GM12892 (cell line): Measurements from ENCODE around the gene DDX20.

Experiments
- DNase-seq: peaks from one replicate; pipeline ENCODE4 v3.0.0; 2011; ENCODE audit not compliant: insufficient read length
- FAIRE-seq: peaks from 2 replicates; lab custom pipeline; 2011; peaks lifted over from hg19 to GRCh38; lab: Jason Lieb, UNC
- POLR2A ChIP-seq: IDR thresholded peaks from 2 replicates; pipeline ENCODE4 v1.6.1; 2011; ENCODE audit warnings: low read depth, low read length, control low read depth
- POLR2AphosphoS5 ChIP-seq: IDR thresholded peaks from 2 replicates; pipeline ENCODE4 v1.6.1; 2011; ENCODE audit warnings: low read depth, low read length, control low read depth
- TAF1 ChIP-seq: IDR thresholded peaks from 2 replicates; pipeline ENCODE4 v1.6.1; 2011; ENCODE audit warnings: low read depth, mild to moderate bottlenecking, control low read depth, low read length, borderline replicate concordance

DDX20 gene

DNA sequence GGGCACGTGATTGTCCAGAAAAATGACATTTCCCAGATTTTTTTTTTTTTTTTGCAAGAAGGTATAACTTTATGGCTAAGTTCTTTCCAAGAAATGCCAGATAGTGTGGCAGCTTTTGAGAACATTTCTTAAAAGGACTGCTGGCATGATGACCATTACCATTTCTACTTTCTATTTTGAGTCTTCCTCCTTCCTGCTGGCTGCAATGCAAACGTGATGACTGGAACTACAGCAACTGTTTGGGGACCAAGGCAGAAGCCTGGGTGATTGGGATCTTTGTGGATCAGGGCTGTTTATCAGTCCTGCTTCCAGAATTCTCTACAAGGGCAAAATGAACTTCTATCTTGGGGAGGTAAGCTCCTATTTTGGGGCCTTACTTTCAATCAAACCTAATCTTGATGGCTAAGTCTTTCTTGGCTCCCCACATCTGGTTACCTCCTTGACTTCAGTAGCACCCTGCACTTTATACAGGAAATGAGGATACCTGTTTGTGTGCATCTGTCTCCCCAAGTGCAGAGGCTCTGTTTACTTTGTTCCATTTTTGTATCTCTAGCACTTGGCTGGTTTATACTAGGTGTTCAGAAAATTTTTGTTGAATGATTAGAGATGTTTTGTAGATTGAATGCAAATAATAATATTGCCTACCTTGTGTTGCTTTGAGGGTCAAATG, 3.7 kb upstream of the DDX20 start:
- FAIRE-seq: no peak
- no peak for DNase-seq
- no peak for TF ChIP-seq TAF1
- TF ChIP-seq POLR2AphosphoS5: no peak
- no peak for TF ChIP-seq POLR2A

DNA sequence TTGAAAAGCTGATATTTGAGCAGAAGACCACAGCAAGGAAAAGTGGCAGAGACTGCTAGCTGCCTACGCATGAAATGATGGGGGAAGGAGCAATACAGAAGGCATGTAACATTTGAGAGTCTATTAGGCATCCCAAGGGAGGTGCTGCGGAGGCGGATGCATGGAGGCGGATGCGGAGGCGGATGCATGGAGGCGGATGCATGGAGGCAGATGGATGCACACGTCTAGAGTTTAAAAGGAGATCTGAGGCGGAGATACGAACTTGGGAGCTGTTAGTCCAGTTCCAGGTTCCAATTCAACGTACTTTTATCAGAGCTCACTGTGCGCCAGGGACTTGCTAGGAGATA, 744 bp upstream of the DDX20 start:
- FAIRE-seq (peak; percentile 14), DNase-seq (no peak)

DNA sequence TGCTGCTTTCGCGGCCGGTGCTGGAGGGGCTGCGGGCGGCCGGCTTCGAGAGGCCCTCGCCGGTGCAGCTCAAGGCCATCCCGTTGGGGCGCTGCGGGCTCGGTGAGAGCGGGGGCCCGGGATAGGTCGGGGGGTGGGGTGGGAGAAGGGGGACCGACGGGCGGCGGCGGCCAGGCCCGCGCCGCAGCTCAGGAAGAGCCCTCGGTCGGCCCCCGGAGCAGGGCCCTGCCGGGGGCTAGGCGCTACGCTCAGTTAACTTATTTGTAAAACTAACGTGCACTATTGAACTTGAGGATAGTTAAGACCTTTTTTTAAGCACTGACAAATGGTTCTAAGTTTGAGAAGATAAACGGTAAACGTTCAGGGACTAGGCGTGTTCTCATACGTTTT, 418 bp downstream of the DDX20 start:
- TF ChIP-seq POLR2A: no peak
- TF ChIP-seq POLR2AphosphoS5: no peak
- TF ChIP-seq TAF1: no peak
- FAIRE-seq (no peak), DNase-seq (no peak)

More for the DNA sequence above, 744 bp upstream of the DDX20 start:
- no peak for TF ChIP-seq POLR2A
- TF ChIP-seq TAF1: no peak
- TF ChIP-seq POLR2AphosphoS5: no peak

DNA sequence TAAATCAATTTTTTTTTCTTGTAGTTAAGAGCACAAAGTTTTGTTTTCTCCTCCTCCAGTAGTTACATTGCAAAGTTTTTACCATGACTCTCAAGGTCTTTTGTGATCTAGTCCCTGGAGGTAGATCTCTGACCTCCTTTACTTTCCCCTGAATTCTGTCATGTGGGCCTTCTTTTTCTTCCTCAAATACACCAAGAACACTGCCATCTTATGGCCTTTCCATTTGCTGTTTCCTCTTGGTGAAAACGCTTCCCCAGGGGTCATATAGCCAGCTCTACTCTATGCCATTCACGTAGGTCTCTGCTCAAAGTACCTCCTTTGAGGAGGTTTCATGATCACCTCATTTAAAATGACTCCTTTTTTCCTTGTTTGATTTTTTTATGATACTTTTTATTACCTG, 2.7 kb downstream of the DDX20 start:
- TF ChIP-seq POLR2AphosphoS5: no peak
- TF ChIP-seq POLR2A: no peak
- FAIRE-seq: no peak
- no peak for DNase-seq

DNA sequence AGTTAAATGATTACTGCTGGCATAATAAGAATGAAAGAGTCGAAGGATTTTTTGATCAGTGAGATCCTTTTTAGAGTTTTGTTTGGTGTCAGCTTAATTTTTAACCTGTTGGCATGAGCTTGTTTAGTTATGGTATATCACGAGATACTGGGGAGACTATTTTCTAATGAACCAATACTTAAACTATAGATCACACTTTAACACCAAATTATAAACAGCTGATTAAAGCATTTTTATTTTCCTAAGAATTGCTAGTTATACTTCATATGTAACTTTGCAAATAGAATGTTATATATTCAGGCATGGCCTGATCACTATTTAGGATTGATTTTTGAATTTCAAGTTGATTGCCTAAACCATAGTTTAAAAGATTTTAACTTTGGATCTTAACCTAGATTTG, 6.0 kb downstream of the DDX20 start:
- no peak for TF ChIP-seq POLR2A
- no peak for TF ChIP-seq POLR2AphosphoS5
- TF ChIP-seq TAF1: no peak
- no peak for FAIRE-seq

DNA sequence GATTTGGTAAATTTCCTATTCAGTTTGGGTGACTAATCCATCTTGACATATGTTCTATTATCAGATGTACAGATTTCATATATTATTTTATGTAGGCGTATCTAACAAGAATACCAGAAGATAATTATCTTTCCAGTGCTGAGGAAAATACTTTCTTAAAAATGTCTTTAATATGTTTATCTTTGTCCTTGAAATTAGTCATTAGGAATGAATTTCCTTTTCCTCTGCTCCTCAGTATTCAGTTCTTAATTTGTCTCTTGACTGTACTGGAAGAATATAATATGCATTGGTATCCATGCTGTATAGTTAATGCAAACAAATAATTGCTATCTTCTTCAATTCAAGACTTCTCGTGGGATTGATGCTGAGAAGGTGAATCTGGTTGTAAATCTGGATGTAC, 6.6 kb downstream of the DDX20 start:
- DNase-seq (no peak), FAIRE-seq (no peak)
- no peak for TF ChIP-seq POLR2A
- TF ChIP-seq POLR2AphosphoS5: no peak
- no peak for TF ChIP-seq TAF1

More for the DNA sequence above, 6.0 kb downstream of the DDX20 start:
- DNase-seq: no peak

DNA sequence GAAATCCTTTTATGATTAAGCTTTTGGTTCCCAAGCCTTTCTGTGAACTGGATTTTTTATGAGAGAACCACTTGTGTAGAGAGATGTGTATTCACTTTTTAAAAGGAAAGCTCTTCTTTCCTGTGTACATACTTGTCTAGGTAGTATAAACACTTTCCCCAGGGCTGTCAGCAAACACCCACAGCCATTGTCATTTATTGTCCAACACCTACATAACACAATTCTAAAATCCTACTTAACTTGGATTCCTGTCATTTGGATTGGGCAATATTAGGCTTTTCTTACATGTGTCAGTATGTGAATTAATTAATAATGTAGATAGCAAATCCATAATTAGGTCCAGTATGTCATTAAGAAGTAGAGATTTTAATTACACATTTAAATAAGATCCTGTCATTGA, 12.3 kb downstream of the DDX20 start:
- no peak for FAIRE-seq

DNA sequence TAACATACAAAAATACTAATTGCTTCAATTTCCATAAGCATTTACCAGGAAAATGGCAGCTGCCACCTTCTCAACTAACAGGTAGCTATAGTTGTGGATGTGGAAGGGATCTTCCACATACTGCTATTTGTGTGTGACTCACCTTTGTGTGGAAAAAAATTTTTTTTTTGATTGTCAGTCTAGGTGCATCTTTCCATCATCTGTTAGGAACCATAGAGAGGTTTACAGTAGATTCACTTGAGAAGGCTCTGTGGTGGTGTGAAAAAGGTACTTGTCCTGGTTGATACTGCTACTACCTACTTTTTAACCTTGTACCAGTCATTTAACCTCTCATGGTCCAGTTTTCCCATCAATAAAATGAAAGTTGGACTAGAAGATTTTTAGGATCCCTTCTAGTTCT, 12.9 kb downstream of the DDX20 start:
- no peak for FAIRE-seq
- no peak for TF ChIP-seq POLR2A
- DNase-seq: no peak

More for the DNA sequence above, 12.3 kb downstream of the DDX20 start:
- DNase-seq: no peak
- TF ChIP-seq TAF1 (no peak), POLR2AphosphoS5 (no peak), POLR2A (no peak)

DNA sequence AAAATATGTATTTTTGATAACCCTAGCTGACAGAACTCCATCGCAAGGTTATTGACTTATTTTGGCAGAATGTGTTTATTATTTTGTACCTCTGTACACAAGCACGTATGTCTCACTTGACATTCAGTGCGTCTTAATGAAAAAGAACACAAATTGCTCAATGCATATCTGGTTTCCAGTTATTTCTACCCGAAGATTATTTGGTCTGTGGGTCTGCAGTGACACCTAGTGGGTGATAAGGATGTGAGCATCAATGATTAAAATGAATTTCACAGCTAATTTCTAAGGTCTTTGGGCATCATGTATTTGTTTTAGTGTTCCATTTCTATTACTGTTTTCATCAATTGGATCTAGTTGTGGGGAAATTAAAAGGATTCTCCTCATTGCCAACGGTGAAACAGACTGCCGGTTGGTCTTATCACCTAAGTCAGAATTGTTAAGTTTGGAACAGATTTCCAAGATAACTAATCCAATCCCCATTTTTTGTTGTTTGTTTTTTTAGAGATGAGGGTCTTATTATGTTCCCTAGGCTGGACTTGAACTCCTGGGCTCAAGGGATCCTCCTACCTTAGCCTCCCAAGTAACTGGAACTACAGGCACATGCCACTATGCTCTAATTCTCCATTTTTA, 13.9 kb downstream of the DDX20 start:
- DNase-seq (no peak), FAIRE-seq (peak; percentile 70)
- TF ChIP-seq POLR2AphosphoS5 (no peak), POLR2A (0 out of 2 replicates have a peak, but pooled peaks have one; percentile 15)

DNA sequence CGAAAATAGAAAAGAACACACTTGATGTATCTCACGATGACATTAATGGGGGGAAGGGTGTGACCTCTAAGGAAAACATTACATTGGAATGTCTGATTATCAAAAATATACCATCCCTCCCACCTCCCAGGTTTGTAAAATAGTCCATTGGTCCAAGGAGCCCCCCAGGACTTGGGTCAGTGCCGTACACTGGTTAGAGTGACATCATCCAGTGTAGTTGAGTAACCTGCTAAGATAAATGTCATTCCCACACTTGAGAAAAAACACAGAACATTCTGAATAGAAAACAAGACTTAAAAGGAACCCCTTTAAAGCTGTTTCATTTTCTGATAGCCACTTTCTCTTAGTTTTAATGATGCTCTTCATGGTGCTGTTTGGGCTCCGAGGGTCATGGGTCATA, 15.2 kb downstream of the DDX20 start:
- FAIRE-seq: no peak
- TF ChIP-seq POLR2A (no peak), POLR2AphosphoS5 (no peak), TAF1 (no peak)
- DNase-seq: no peak

DNA sequence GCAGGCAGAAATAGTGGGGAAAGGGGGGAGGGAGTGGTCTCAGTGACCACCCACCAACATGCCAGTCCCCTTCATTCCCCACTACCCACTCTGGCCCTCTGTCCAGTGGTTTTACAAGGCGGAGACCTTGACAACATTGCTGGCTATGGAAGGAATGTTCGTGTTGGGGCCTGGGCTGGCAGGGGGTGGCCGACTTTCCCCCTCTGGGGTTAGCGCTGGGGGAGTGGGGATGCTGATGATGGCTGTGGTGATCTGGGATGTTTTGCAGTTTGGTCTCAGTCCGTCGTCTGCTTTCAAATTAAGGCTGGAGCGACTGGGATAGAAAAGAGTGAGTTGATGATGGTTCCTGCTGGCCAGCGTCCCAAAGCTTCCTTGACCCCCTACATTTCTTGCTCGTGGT, 20.3 kb downstream of the DDX20 start:
- DNase-seq (no peak), FAIRE-seq (no peak)
- TF ChIP-seq TAF1: no peak
- TF ChIP-seq POLR2A: no peak
- no peak for TF ChIP-seq POLR2AphosphoS5

DNA sequence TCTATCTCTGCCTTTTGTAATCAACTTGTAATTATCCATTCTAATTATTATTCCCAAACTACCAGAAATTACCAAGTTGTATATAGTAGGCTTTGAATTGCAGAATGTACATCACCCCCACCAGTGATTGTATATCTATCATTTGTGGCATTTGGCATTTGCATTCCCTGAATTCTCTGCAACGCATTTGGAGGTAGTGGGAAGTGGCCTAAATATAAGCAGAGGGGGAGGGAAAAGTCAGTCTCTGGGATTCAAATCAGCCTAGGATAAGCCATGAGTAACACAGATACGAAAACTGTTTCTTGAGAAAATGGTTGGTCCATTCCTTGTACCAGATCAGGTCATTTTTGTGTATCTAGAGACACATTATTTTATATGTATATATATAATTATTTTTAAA, 20.7 kb downstream of the DDX20 start:
- FAIRE-seq: no peak
- no peak for DNase-seq
- TF ChIP-seq POLR2A (no peak), POLR2AphosphoS5 (no peak), TAF1 (no peak)
